A549 (cell line): Measurements from ENCODE around the gene ASZ1. TPM values are rescaled to one million over a fixed set of nuclear protein-coding genes. Genes with fewer than 3 reads are reported as not detected.
A peak's percentile ranks its signal among the peaks of the same experiment; 100 is the strongest.

Source experiments
- ATAC-seq, 2 experiments: fragments of 200-7000 bp in 1 of 2; fragments of >200 bp in 1 of 2; cut with Nextera tagmentation in 1 of 2; cut with Tn5 transposase in 1 of 2; 3 replicates each; pipeline versions ENCODE4 v1.8.0 to v1.9.1; 2018 to 2020; ENCODE audit warnings: mild to moderate bottlenecking in 1 of 2, moderate library complexity in 1 of 2
- CTCF ChIA-PET: fragments of 300-600 bp; sonication (Branson Sonifier 250); formaldehyde crosslinking; extraction: SDS; loops from one replicate; lab custom pipeline; 2021; ENCODE audit warnings: antibody characterized with exemption, inconsistent platforms; lab: Yijun Ruan, JAX
- POLR2A ChIA-PET: fragments of 350-600 bp; formaldehyde crosslinking; extraction: SDS; loops from one replicate; lab custom pipeline; 2021; ENCODE audit warnings: antibody characterized with exemption, inconsistent platforms; lab: Yijun Ruan, JAX
- DNase-seq, 2 experiments: peaks; one replicate each; pipeline versions ENCODE4 v3.0.0 to v3.0.0-alpha.2; 2011 to 2016; ENCODE audit warnings: low read depth in 1 of 2, low spot score in 1 of 2
- FAIRE-seq: peaks from 2 replicates; lab custom pipeline; 2011; peaks lifted over from hg19 to GRCh38; lab: Jason Lieb, UNC
- H3K27ac ChIP-seq, 2 experiments: fragments of >200 bp; sonication (Bioruptor Twin); formaldehyde crosslinking; 3 replicates each; pipeline ENCODE4 v1.5.1; 2016 to 2017
- H3K4me1 ChIP-seq: fragments of >200 bp; sonication (Bioruptor Twin); formaldehyde crosslinking; 3 replicates; pipeline ENCODE4 v1.6.1; 2016
- H3K4me2 ChIP-seq: fragments of >200 bp; sonication (Bioruptor Twin); formaldehyde crosslinking; 3 replicates; pipeline ENCODE4 v1.6.1; 2016
- H3K4me3 ChIP-seq: fragments of >200 bp; sonication (Bioruptor Twin); formaldehyde crosslinking; 3 replicates; pipeline ENCODE4 v1.5.1; 2016
- H3K9me3 ChIP-seq: fragments of >200 bp; sonication (Bioruptor Twin); formaldehyde crosslinking; 3 replicates; pipeline ENCODE4 v1.6.1; 2016
- CHD2 ChIP-seq: fragments of 150-350 bp; IDR thresholded peaks from 2 replicates; pipeline ENCODE4 v1.6.1; 2014; ENCODE audit warnings: low read length; ENCODE audit not compliant: partially characterized antibody
- EHF ChIP-seq: fragments of 250-450 bp; sonication (Bioruptor Pico); IDR thresholded peaks from 2 replicates; pipeline ENCODE4 v1.5.0; 2020; ENCODE audit warnings: mild to moderate bottlenecking
- GATA3 ChIP-seq: IDR thresholded peaks from 2 replicates; pipeline ENCODE4 v1.6.1; 2012; ENCODE audit warnings: borderline replicate concordance
- HEYL ChIP-seq: fragments of 250-450 bp; sonication (Bioruptor Pico); IDR thresholded peaks from 2 replicates; pipeline ENCODE4 v1.8.0; 2021; ENCODE audit warnings: mild to moderate bottlenecking, moderate library complexity
- HOXB13 ChIP-seq: fragments of 250-450 bp; sonication (Bioruptor Pico); IDR thresholded peaks from 2 replicates; pipeline ENCODE4 v1.5.0; 2020; ENCODE audit warnings: low read depth, mild to moderate bottlenecking, moderate library complexity
- JUN ChIP-seq, 2 experiments: fragments of >200 bp; sonication (Bioruptor Twin); formaldehyde crosslinking; IDR thresholded peaks; 2 replicates in 1 of 2; 3 replicates in 1 of 2; pipeline ENCODE4 v1.6.1; 2016 to 2017
- JUNB ChIP-seq: fragments of >200 bp; sonication (Bioruptor Twin); formaldehyde crosslinking; IDR thresholded peaks from 2 replicates; pipeline ENCODE4 v1.6.1; 2016
- KDM5A ChIP-seq: fragments of 200-600 bp; sonication (generic); IDR thresholded peaks from 2 replicates; pipeline ENCODE4 v1.6.1; 2016; ENCODE audit warnings: antibody characterized with exemption, mild to moderate bottlenecking
- NFE2L2 ChIP-seq: fragments of 150-350 bp; conservative IDR thresholded peaks from 2 replicates; pipeline ENCODE4 v1.6.1; 2014; ENCODE audit warnings: low read length
- NPAS2 ChIP-seq: fragments of 250-450 bp; sonication (Bioruptor Pico); IDR thresholded peaks from 2 replicates; pipeline ENCODE4 v1.8.0; 2022; ENCODE audit warnings: mild to moderate bottlenecking, moderate library complexity, borderline replicate concordance
- POLR2A ChIP-seq: IDR thresholded peaks from 2 replicates; pipeline ENCODE4 v1.6.1; 2012; ENCODE audit warnings: mild to moderate bottlenecking, low read length
- POLR2AphosphoS2 ChIP-seq: conservative IDR thresholded peaks from 2 replicates; pipeline ENCODE4 v1.6.1; 2012; ENCODE audit warnings: low read length, improper control_type of control experiment, inconsistent platforms
- RAD21 ChIP-seq, 2 experiments: fragments of >200 bp in 1 of 2; sonication (Bioruptor Twin) in 1 of 2; formaldehyde crosslinking in 1 of 2; IDR thresholded peaks in 1 of 2; conservative IDR thresholded peaks in 1 of 2; 2 replicates in 1 of 2; 3 replicates in 1 of 2; pipeline ENCODE4 v1.6.1; 2012 to 2018; ENCODE audit warnings: inconsistent platforms in 1 of 2
- RCOR1 ChIP-seq: fragments of 150-350 bp; IDR thresholded peaks from 2 replicates; pipeline ENCODE4 v1.6.1; 2014; ENCODE audit warnings: antibody characterized with exemption, low read length, low read depth
- RNF2 ChIP-seq: fragments of 200-600 bp; sonication (generic); IDR thresholded peaks from 2 replicates; pipeline ENCODE4 v1.6.1; 2016; ENCODE audit warnings: low read depth, mild to moderate bottlenecking, antibody characterized with exemption, moderate library complexity, borderline replicate concordance
- SMC3 ChIP-seq: fragments of >200 bp; sonication (Bioruptor Twin); formaldehyde crosslinking; IDR thresholded peaks from 3 replicates; pipeline ENCODE4 v1.6.1; 2018; ENCODE audit warnings: inconsistent platforms
- ZC3H11A ChIP-seq: fragments of 450-650 bp; IDR thresholded peaks from 2 replicates; pipeline ENCODE4 v1.6.1; 2014; ENCODE audit warnings: antibody characterized with exemption, mild to moderate bottlenecking
- ZFP36 ChIP-seq: fragments of 450-650 bp; IDR thresholded peaks from 2 replicates; pipeline ENCODE4 v1.6.1; 2014; ENCODE audit warnings: borderline replicate concordance; ENCODE audit not compliant: partially characterized antibody
- ZNF302 ChIP-seq: fragments of 250-450 bp; sonication (Bioruptor Pico); IDR thresholded peaks from 2 replicates; pipeline ENCODE4 v1.9.0; 2021; ENCODE audit warnings: inconsistent platforms, mild to moderate bottlenecking, moderate library complexity
- WGBS: methylation state at CpG from one replicate; pipeline ENCODE4 v1.1.6; 2017; ENCODE audit errors: missing lambda C conversion rate; 5-methylcytosine and 5-hydroxymethylcytosine counted together
- polyA plus RNA-seq, 4 experiments: library from polyadenylated mRNA; depleted of rRNA in 3 of 4; stranded (reverse); fragments of >200 nt; fragmentation: RNase III in 1 of 4; extraction: RNeasy Plus Mini Kit Qiagen cat#74134 plus additional on column Dnase treatment in 1 of 4; gene quantifications; 2 replicates in 3 of 4; 3 replicates in 1 of 4; pipeline ENCODE4 v1.2.3, GENCODE V29; 2011 to 2017
- TF ChIP-seq, protein P1 (sequence below): fragments of >200 bp; sonication (Bioruptor Twin); formaldehyde crosslinking; IDR thresholded peaks from 3 replicates; pipeline ENCODE4 v1.5.1; 2016
- TF ChIP-seq, protein P2 (sequence below): fragments of 200-600 bp; sonication (generic); IDR thresholded peaks from 2 replicates; pipeline ENCODE4 v1.6.1; 2016; ENCODE audit warnings: antibody characterized with exemption, mild to moderate bottlenecking, moderate library complexity
- TF ChIP-seq, protein P3 (sequence below): IDR thresholded peaks from 2 replicates; pipeline ENCODE4 v1.6.1; 2012

ASZ1 gene
- polyA plus RNA-seq, 2 of the 4 experiments (the other 2 are of a cell fraction): not detected

DNA sequence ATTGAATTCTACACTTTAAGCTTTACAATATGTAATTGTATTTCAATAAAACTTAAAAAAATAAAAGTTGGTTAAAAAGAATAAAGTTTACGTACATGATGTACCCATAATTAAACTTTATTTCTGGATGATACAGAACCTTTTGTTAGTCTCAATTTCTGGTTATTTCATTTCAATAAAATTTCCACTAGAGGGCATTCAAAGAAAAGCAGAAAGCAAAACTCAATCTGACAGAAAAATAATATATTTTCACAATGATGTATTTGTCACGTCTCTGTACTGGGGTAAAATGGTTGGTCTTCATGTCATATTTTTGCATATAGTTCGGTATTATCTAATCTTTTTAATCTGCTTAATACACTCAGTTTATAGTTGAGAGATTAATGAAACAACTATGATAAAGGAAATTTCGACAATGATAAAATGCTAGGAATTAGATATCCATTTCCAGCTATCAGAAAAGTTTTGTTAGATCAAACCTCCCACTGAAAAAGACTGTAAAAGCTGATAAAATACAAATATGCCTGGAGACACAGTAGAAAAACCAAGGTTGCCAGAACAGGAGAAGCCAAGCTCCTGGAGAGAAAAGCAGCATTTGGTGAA, 27.4 kb downstream of the ASZ1 start:
- ChIA-PET CTCF (interaction anchor here (0.7 to 4.7 kb wide), 14 partner anchors 12 to 328 kb away, joined by 3 to 45 read pairs (median 4); no protein-coding TSS in a partner anchor), POLR2A (no interaction called here)
- Histone ChIP-seq H3K27ac (no peak overlapping the region), H3K4me1 (no peaks in the 10 kb centered on the region), H3K9me3 (no peaks in the 10 kb centered on the region), H3K4me2 (no peak overlapping the region), H3K4me3 (no peak overlapping the region)
- no peak for FAIRE-seq
- peak in 1 of 2 experiments; percentile 10 for DNase-seq
- peak in 1 of 2 experiments; percentile 45; a peak in 1 of 6 replicates for ATAC-seq
- WGBS: 15% methylated on average over 4 of the region's 4 CpGs
- TF ChIP-seq POLR2AphosphoS2 (no peak), RAD21 (conservative IDR thresholded peaks at IDR 0.05 in 1 of 2, IDR thresholded peaks at IDR 0.05 in 1 of 2) (peak; percentile 85 to 91), JUNB (no peak), RCOR1 (no peak), NPAS2 (CRISPR knock-in tag) (no peak), CHD2 (no peak), SMC3 (peak; percentile 86), RNF2 (no peak), KDM5A (no peak), POLR2A (no peak), GATA3 (no peak), ZC3H11A (no peak)
- TF ChIP-seq, protein P1, sequence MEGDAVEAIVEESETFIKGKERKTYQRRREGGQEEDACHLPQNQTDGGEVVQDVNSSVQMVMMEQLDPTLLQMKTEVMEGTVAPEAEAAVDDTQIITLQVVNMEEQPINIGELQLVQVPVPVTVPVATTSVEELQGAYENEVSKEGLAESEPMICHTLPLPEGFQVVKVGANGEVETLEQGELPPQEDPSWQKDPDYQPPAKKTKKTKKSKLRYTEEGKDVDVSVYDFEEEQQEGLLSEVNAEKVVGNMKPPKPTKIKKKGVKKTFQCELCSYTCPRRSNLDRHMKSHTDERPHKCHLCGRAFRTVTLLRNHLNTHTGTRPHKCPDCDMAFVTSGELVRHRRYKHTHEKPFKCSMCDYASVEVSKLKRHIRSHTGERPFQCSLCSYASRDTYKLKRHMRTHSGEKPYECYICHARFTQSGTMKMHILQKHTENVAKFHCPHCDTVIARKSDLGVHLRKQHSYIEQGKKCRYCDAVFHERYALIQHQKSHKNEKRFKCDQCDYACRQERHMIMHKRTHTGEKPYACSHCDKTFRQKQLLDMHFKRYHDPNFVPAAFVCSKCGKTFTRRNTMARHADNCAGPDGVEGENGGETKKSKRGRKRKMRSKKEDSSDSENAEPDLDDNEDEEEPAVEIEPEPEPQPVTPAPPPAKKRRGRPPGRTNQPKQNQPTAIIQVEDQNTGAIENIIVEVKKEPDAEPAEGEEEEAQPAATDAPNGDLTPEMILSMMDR: peak; percentile 80
- TF ChIP-seq, protein P2, sequence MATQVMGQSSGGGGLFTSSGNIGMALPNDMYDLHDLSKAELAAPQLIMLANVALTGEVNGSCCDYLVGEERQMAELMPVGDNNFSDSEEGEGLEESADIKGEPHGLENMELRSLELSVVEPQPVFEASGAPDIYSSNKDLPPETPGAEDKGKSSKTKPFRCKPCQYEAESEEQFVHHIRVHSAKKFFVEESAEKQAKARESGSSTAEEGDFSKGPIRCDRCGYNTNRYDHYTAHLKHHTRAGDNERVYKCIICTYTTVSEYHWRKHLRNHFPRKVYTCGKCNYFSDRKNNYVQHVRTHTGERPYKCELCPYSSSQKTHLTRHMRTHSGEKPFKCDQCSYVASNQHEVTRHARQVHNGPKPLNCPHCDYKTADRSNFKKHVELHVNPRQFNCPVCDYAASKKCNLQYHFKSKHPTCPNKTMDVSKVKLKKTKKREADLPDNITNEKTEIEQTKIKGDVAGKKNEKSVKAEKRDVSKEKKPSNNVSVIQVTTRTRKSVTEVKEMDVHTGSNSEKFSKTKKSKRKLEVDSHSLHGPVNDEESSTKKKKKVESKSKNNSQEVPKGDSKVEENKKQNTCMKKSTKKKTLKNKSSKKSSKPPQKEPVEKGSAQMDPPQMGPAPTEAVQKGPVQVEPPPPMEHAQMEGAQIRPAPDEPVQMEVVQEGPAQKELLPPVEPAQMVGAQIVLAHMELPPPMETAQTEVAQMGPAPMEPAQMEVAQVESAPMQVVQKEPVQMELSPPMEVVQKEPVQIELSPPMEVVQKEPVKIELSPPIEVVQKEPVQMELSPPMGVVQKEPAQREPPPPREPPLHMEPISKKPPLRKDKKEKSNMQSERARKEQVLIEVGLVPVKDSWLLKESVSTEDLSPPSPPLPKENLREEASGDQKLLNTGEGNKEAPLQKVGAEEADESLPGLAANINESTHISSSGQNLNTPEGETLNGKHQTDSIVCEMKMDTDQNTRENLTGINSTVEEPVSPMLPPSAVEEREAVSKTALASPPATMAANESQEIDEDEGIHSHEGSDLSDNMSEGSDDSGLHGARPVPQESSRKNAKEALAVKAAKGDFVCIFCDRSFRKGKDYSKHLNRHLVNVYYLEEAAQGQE: no peak

DNA sequence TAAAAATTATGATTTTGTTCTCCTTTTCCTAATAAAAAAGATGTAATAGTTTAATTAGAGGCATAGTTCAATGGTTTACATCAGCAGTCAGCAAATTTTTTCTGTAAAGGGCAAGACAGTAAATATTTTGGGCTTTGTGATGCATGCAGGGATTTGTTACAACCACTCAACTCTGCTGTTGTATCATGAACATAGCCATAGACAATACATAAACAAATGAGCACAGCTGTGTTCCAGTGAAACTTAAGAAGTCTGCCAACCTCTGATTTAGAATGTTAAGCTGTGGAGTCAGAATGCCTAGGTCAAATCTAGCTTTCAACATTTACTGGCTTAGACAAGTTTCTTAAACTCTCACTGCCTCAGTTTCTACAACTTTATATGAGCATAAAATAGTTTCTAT, 31.6 kb downstream of the ASZ1 start:
- Histone ChIP-seq H3K4me2 (no peak overlapping the region), H3K4me3 (no peak overlapping the region), H3K4me1 (peaks cover 9% of the 10 kb centered on the region; the same call in 1 of the 3 replicates), H3K27ac (no peak overlapping the region), H3K9me3 (no peaks in the 10 kb centered on the region)
- no peak for FAIRE-seq
- TF ChIP-seq EHF (no peak), ZNF302 (no peak), HEYL (CRISPR knock-in tag) (no peak), NFE2L2 (no peak), RNF2 (no peak), ZFP36 (no peak), HOXB13 (CRISPR knock-in tag) (no peak), JUN (IDR thresholded peaks at IDR 0.05) (no peak)
- TF ChIP-seq, protein P3, sequence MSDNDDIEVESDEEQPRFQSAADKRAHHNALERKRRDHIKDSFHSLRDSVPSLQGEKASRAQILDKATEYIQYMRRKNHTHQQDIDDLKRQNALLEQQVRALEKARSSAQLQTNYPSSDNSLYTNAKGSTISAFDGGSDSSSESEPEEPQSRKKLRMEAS: no peak
- no peak for ATAC-seq
- no peak for DNase-seq
- ChIA-PET CTCF (interaction anchor here (1.1 to 1.6 kb wide), 2 partner anchors 63 to 320 kb away, joined by 3 to 5 read pairs; no protein-coding TSS in a partner anchor), POLR2A (no interaction called here)
